GM21390 (cell line): ENCODE data around the gene ANXA3.
"Not testable (repeated sequence)": the region's sequence is repeated elsewhere in the genome, so short reads cannot be mapped to it uniquely, and the experiment has no call there.

Experiments
- ATAC-seq: cut with Tn5 transposase; IDR thresholded peaks from one replicate; pipeline ENCODE4 v1.9.1; 2021; ENCODE audit not compliant: unreplicated experiment

The ANXA3 gene

DNA sequence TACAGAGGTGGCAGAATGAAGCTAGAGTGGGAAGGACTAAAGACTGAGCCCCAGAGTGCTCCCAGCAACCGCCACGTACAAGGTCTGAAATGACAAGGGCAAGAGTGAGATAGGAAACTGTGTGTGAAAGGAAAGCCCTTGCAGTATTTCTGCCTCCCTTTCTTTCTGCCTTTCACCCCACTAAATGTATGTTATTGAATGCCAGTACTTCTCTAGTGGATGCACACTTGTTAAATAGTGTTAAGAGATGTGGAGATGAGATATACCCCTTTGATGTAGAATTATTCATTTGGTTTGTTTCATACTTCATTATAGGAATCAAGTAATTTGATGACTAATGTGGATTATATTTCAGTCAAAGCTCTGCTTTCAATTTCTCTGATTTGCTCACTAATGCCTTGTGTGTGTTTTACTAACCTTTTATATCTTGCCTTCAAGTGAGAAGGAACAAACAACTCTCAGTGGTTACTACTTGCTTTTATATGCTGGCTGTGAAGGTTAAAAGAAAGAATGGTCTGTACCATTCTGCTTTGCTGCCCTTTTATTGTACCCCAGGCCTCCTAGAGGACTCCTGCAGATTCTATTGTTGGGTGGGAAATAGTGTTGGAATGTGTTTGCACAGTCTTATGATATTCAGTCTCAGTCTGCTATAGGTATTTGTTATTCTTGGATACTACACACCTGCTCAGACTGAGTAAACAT is 8.0 kb upstream of the ANXA3 start:
- no peak for ATAC-seq

DNA sequence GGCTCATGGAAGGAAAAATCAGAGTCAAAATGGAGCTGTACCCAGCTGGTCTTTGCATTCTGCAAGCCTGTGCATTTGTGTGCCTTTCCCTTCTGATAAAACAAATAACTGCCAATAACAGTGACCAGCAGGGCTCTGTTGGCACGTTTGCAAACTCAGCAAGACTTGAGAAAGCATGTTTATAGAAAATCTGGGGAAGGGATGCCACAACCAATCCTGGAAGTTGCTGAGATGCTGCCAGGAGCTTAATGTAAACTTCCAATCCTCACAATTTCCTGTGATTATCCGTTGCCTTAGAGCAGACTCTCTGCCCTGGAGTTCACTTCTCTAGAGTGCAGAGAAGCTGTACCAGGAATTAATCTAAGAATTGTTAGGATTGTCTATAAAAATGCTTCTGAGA is 6.9 kb upstream of the ANXA3 start:
- ATAC-seq = no peak

DNA sequence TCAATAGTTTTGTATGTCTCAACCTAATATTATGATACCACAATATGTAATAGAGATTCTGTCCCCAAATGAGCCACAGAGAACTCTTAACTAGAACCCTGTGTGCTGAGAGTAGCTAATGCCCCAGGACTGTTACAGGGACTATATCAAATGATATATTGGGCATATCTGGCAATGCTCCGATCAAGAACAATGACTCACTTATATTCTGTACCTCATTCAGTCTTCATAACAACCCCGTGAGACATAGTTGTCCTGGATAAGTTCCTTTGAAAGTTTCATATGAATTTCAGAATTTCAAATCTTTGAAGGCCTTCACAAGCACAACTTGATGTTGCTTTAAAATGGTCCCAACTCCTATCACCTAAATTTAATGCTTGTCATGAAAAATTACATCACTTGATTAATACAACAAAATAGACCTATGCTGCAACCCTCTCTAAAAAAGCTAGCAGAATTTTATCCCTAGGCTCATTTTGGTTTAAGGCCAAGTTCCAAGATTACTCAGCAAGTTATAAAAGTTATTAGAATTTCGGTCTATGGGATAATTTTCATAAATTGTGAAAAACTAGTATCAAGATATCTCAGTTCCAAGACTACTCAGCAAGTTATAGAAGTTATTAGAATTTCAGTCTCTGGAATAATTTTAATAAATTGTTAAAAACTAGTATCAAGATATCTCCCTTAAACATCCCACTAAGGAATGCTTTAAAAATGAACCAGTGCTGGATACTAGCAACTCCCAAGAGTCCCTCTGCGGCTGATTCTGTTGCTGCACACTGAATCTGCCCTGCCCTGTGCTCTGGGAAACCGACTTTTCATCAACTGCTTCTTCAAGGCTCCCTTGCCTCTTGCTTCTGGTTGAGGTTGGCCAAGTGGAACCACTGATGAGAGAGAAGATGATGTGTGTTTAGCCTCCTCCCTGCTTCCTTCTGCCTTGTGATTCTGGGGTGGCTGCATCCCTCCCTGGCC is 6.0 kb upstream of the ANXA3 start:
- no peak for ATAC-seq

DNA sequence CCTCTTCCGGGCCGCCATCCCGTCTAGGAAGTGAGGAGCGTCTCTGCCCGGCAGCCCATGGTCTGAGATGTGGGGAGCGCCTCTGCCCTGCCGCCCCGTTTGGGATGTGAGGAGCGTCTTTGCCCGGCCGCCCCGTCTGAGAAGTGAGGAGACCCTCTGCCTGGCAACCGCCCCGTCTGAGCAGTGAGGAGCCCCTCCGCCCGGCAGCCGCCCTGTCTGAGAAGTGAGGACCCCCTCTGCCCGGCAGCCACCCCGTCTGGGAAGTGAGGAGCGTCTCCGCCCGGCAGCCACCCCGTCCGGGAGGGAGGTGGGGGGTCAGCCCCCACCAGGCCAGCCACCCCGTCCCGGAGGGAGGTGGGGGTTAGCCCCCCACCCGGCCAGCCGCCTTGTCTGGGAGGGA is 3.7 kb upstream of the ANXA3 start:
- not testable (repeated sequence) for ATAC-seq

DNA sequence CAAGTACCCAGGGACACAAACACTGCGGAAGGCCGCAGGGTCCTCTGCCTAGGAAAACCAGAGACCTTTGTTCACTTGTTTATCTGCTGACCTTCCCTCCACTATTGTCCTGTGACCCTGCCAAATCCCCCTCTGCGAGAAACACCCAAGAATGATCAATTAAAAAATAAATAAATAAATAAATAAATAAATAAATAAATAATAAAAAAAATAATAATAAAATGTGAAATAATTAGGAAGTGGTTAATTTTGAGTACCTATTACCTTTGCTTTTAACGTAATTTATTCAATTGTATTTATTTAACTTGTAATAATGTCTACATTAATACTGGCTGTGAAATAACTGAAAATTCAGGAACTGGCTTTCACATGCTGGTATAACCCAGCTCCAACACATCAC is 2.7 kb upstream of the ANXA3 start:
- ATAC-seq = not testable (repeated sequence)

DNA sequence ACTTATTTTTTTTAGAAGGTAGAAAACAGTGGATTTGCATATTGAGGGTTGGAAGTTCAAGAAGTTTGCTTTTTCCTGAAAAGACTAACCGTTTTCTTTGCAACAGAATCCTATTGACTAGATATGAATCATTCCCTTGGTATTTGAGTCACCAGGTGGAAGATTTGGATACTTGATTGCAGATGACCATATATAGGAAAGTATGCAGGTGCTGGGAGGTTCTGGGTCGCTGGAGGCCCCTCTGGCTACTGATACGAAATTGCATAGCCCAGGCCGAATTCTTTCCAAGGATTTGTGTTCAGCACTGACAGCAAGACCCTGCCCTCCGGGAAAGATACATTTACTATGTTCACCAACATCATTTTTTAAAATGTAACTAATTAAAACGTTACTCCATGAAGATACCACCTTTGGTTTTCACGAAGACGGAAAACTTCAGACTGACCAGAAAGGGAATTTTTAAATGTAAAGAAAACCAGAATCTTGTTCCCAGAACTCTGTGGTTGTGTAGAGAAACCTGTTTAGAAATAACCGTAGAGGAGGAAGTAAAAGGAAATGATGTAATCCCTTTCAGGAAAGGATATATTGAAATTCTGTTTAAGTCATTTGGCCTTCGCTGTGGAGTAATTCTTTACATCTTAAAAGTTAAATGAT is 946 bp downstream of the ANXA3 start:
- ATAC-seq = no peak

DNA sequence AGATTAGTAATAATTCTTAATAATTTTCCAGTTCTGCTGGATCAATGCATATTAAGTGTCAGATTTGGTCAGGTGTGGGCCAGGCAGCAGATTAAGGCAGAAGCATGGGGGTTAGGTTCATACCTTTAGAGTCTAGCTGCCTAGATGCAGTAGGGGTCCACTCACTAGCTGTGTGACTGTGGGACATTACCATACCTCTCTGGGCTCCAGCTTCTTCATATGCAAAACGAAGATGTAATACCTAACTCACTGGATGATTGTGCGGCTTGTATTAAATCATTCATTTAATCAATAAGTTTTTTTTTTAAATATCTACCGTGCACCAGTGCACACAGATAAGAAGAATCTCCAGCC is 1.4 kb downstream of the ANXA3 start:
- ATAC-seq = no peak

DNA sequence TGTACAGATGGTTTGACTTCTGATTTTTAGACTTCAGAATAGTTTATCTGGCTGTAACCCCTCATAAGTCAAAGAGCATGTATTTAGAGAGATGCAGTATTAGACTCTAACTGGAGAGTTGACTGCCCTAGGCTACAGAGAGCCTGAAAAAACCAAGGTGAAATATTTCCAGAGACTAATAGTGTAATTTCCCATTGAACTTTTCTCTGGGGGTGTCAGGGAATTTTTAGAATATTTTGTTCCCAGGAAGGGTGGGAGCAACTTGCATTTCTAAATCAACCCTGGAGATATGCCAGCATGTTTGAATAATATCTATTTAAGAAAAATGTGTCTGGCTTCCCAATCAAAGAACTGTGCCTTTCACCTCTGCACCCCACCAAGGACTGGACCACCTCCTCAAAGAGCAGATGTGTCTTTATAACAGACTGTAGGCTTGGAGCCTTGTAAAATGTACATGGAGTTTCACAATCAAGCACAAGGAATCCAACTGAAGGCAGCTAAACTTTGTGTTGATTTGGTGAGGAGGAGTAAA is 2.0 kb downstream of the ANXA3 start:
- no peak for ATAC-seq

DNA sequence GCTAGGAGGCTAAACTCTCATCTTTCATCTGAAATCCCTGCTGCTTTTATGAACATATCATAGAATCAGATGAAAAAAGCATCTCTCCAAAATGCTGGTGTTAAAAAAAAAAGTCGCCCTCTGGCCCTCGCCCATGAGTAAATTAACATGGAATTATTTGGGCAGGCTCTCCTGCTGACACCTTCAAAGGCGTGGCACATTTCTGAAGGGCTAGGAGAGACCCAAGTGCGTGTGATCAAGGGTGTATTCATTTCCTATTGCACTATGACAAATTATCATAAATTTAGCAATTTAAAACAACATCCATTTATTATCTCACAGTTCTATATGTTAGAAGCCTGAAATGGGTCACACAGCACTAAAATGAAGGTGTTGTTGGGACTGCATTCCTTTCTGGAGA is 5.1 kb downstream of the ANXA3 start:
- no peak for ATAC-seq

DNA sequence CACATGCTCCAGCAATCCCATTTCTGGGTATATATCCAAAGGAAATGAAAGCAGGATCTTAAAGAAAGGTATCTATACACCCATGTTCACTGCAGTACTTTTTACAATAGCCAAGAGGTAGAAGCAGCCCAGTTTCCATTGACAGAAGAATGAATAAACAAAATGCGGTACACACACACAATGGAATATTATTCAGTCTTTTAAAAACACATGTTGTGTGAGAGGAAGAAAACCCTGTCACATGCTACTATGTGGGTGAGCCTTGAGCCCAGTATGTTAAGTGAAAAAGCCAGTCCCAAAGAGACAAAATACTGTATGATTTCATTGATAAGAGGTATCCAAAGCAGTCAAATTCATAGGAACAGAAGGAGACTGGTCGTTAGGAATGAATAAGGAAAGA is 6.3 kb downstream of the ANXA3 start:
- no peak for ATAC-seq

DNA sequence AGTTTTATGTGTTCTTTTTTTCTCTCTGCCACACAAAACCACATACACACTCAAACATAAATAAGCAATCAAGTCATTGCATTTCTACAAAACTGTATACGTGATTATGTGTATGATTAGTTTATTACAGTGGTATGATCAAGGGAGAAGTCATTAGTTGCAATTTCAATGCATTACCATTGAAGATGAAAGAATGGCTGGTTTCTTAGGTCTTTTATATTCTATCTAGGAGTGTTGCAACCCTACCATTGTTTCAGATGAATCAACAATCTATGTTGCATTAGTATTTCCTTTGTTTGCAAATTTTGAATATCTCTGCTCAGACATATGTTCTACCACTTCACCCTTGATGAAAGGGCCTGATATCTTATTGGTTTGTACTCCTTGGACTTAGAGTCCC is 6.8 kb downstream of the ANXA3 start:
- no peak for ATAC-seq

DNA sequence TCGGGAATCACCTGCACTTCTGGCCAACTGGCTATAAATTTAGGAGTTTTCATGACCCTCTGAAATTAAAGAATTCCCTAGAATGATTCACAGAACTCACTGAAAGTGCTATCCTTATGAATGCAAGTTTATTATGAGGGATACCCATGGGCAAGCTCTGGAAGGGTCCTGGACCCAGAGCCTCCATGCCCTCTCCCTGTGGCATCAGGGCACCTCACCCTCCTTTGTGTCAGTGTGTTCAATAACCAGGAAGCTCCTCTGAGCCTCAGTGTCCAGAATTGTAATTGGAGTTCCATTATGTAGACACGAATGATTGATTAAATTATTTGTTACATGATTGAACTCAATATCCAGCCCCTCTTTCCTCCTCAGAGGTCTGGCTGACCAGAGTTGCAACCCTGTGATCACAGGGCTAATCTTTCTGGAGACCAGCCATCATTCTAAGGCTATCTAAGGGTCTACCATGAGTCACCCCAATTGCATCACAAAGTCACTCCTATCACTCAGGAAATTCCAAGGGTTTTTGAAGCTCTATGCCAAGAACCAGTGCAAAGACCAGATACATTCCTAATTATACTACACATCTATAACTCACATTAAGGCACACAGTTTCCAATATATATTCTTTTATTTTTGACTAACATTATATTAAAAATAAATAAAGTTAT is 8.9 kb downstream of the ANXA3 start:
- no peak for ATAC-seq

DNA sequence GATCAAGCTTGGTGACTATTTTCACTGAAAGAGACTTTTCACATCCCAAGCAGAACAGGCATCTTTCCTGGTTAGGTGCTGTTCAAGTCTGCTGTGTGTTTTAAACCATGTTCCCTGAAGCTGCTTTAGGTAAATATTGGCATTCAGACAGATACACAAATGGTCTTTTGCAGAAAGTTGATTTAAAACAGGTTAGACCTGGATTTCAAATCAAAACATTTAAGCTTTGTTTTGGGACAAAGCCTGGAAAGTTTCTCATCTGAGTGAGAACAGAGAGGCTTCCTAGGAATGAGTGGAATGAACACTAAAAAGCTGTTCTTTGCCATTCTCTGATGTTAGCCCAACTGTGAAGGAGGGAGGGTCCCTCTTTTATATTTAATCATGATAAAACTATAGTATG is 10.1 kb downstream of the ANXA3 start:
- ATAC-seq = no peak

DNA sequence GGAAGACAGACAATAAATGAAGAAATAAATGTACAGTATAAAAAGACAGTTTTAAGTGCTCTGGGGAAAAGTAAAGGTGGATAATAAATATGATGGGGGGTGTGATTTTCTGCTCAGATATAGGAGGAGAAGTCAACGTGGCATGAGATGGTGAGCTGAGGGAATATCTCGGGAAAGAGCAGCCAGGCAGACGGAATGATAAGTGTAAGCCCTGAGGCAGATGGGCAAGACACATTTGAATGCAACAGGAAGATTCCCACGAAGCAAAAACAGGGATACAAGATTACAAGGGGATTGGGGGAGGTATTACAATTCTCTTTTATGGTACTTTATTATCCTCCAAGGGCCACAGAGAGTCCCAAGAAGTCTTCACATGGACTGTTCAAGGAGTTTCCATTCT is 11.1 kb downstream of the ANXA3 start:
- ATAC-seq = no peak

DNA sequence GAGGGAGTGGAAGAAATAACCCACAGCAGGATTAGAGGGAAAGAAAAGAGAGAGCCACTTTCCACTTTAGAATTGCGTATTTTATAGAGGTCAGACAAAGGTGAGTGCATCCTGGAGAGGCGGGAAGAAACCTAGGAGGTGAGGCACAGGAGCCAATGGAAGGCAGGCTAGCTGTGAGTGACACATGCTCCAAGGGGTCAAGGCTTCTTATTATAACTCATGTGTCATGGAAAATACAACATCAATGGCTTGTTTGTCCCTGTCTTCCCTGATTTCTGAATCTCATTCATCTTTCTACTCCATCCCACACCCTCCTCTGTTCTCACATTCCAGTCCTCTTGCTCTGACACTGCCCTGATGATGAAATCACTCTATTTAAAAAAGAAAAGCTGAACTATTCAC is 14.4 kb downstream of the ANXA3 start:
- ATAC-seq = no peak

DNA sequence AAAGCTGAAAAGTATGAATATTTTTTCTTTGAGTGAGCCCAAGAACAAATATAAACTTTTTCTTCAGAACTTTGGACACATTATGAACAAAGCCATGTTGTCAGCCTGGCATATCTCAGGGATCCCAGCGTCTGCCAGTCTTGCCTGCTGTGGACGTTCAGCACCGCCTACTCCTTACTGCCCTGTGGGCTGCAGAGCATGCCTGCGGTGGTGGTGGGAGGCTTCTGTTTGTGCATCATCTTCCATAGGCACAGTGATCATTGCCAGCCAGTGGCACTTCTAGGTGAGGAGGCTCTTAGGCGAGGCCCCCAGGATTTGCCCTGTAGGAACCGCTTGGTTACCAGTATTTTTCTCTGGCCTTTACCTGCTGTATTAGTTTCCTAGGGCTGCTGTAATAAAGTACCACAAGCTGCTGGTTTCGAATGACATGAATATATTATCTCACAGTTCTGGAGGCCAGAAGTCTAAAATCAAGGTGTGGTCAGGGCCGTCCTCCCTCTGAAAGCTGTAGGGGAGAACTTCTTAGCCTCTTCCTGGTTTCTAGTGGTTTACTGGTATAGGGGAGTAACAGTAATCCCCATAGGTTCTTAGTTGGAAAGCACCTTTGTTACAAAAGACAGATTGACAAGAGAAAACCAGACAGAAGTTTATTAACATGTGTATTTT is 15.4 kb downstream of the ANXA3 start:
- peak; percentile 80 for ATAC-seq

DNA sequence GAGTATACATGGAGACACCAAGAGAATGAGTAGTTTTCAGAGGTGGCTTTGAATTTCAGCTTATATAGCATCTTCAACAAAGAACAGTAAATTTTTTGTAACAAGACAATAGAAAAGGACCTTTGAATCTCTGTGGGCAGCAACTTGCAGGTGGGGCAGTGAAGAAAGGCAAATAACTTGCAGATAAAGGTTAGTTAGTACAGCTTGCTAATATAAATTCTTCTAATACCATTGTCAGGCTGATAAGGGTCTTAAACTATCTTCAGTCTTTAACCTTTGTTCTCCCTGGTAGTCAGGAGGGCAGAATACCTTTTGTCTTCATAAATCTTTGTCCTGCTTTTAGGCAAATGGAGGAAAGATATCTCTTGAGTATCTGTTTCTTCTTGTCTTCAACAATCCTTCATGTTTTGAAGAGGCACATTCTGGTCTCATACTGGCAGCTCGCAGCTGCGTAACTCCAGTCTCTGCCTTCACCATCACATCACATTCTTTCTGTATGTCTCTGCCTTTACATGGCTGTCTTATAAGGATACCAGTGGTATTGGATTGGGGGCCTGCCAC is 16.0 kb downstream of the ANXA3 start:
- ATAC-seq = peak; percentile 11

DNA sequence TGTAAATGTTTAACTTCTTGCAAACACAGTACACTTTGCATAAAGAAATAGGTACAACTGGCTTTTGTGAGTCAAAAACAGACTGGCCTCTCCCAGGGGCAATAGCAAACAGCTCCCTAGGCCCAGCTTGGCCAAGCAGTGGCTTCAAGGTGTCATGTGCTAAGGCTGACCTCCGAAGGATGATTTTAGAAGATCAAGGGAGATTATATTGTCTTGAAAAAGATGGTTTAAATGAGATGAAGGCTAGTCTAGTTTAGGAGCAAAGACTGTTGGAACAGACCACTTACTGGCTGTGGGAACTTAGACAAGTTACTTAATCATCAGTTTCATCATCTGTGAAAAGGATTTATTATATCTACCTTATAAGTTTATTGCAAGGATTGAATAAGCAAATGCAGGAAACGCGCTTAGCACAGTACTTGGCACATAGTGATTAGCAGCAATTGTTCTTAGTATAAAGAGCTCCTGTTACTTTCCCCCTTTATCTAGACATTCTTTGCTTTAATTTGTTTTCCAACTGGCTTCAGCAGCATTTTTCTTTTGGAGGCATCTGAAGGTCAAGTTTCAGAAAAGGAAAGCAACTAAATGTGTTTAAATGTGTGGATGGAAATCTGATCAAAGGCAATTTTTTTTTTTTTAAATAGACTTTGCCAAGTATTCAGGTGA is 17.2 kb downstream of the ANXA3 start:
- no peak for ATAC-seq

DNA sequence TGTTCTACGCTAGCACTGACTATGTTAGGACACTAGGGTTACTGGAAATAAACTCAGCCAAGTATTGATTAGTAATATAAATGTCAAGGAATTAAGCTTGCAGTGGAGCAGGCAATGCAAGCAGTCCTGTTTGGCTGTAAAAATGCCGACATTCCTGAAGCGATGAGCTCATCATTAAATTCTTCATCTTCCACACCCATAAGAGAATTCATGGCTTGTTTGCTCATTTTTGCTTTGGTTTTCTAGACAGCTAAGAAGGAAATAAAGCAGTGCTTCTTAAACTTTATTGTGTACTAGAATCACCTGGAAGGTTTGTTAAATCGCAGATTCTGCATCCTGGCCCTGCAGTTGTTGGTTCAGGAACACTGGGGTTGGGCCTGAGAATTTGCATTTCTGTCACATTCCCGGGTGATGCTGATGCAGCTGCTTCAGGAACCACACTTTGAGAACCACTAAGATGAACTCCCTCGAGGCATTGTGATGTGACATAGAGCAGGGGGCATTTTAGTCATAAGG is 17.8 kb downstream of the ANXA3 start:
- no peak for ATAC-seq
